ENCODE measurements around the gene SPANXB1. TPM values are rescaled to one million over a fixed set of nuclear protein-coding genes. Genes with fewer than 3 reads are reported as not detected.
"Not testable (repeated sequence)": the region's sequence is repeated elsewhere in the genome, so short reads cannot be mapped to it uniquely, and the experiment has no call there.

The SPANXB1 gene
- total and polyA plus RNA-seq, 2 donors (not counting 1 experiment from before 2014, with no cell fraction given) = not detected

- H3K4me2 ChIP-seq (replicated peaks; ENCODE audit: low read depth, low read length, poor library complexity, severe bottlenecking); H3K4me1 Mint-ChIP-seq; H4K20me1 ChIP-seq (ENCODE audit: control insufficient read depth, insufficient read depth, low read length, poor library complexity, severe bottlenecking); CTCF ChIA-PET; H3K27ac Mint-ChIP-seq; H3K79me2 ChIP-seq (ENCODE audit: control insufficient read depth, insufficient read depth, low read length); H3K9me3 Mint-ChIP-seq (ENCODE audit: insufficient read depth); H3K4me3 Mint-ChIP-seq; H3K9ac ChIP-seq (ENCODE audit: low read length); H3K27me3 Mint-ChIP-seq; H3K36me3 ChIP-seq (replicated peaks in 1 of 2; ENCODE audit: control extremely low read depth in 1 of 2, control insufficient read depth in 1 of 2, extremely low read depth in 1 of 2, insufficient read depth in 2 of 2, low read length in 1 of 2); POLR2A ChIA-PET; H3K9me3 ChIP-seq (ENCODE audit: control extremely low read depth in 1 of 3, control insufficient read depth in 2 of 3, insufficient read depth in 1 of 3, low read length in 2 of 3); H3K27ac ChIP-seq (ENCODE audit: low read length in 2 of 2); DNase-seq; H3K4me1 ChIP-seq (ENCODE audit: control insufficient read depth in 2 of 2, insufficient read depth in 2 of 2, low read length in 2 of 2); ATAC-seq (ENCODE audit: low read depth); H3K4me3 ChIP-seq (ENCODE audit: control extremely low read depth in 1 of 5, extremely low read depth in 1 of 5, insufficient read depth in 1 of 5, low read depth in 2 of 5, low read length in 4 of 5); H2AFZ ChIP-seq (ENCODE audit: insufficient read depth, low read depth, low read length, poor library complexity, severe bottlenecking); intact Hi-C loops (cut with micrococcal nuclease); H3K27me3 ChIP-seq (replicated peaks in 1 of 4; ENCODE audit: control extremely low read depth in 1 of 4, control insufficient read depth in 3 of 4, insufficient read depth in 4 of 4, low read length in 3 of 4): not testable (repeated sequence)
- WGBS (ENCODE audit: insufficient coverage) = no CpG with 5 or more reads among the region's 14 CpGs
Measured at GRCh38 chrX:141044246-141044645, 41.9 kb downstream of the SPANXB1 start.

DNA sequence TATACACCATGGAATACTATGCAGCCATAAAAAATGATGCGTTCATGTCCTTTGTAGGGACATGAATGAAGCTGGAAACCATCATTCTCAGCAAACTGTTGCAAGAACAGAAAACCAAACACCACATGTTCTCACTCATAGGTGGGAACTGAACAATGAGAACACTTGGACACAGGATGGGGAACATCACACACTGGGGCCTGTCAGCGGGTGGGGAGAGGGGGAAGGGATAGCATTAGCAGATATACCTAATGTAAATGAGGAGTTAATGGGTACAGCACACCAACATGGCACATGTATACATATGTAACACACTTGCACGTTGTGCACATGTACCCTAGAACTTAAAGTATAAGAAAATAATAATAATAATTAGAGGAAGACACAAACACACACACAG is 47.5 kb downstream of the SPANXB1 start:
- H3K4me1 ChIP-seq (ENCODE audit: control insufficient read depth in 2 of 2, insufficient read depth in 2 of 2, low read length in 2 of 2); H3K36me3 ChIP-seq (replicated peaks in 1 of 2; ENCODE audit: control extremely low read depth in 1 of 2, control insufficient read depth in 1 of 2, extremely low read depth in 1 of 2, insufficient read depth in 2 of 2, low read length in 1 of 2); H3K27me3 Mint-ChIP-seq; H3K9ac ChIP-seq (ENCODE audit: low read length); POLR2A ChIA-PET; intact Hi-C loops (cut with micrococcal nuclease); DNase-seq; H3K79me2 ChIP-seq (ENCODE audit: control insufficient read depth, insufficient read depth, low read length); CTCF ChIA-PET; H3K27me3 ChIP-seq (replicated peaks in 1 of 4; ENCODE audit: control extremely low read depth in 1 of 4, control insufficient read depth in 3 of 4, insufficient read depth in 4 of 4, low read length in 3 of 4); ATAC-seq (ENCODE audit: low read depth); H3K27ac ChIP-seq (ENCODE audit: low read length in 2 of 2); H3K9me3 Mint-ChIP-seq (ENCODE audit: insufficient read depth); H3K9me3 ChIP-seq (ENCODE audit: control extremely low read depth in 1 of 3, control insufficient read depth in 2 of 3, insufficient read depth in 1 of 3, low read length in 2 of 3); H3K27ac Mint-ChIP-seq; H3K4me1 Mint-ChIP-seq; H3K4me3 Mint-ChIP-seq; H3K4me2 ChIP-seq (replicated peaks; ENCODE audit: low read depth, low read length, poor library complexity, severe bottlenecking); H3K4me3 ChIP-seq (ENCODE audit: control extremely low read depth in 1 of 5, extremely low read depth in 1 of 5, insufficient read depth in 1 of 5, low read depth in 2 of 5, low read length in 4 of 5); H2AFZ ChIP-seq (ENCODE audit: insufficient read depth, low read depth, low read length, poor library complexity, severe bottlenecking); H4K20me1 ChIP-seq (ENCODE audit: control insufficient read depth, insufficient read depth, low read length, poor library complexity, severe bottlenecking): not testable (repeated sequence)
- no CpG with 5 or more reads among the region's 3 CpGs for WGBS (ENCODE audit: insufficient coverage)

DNA sequence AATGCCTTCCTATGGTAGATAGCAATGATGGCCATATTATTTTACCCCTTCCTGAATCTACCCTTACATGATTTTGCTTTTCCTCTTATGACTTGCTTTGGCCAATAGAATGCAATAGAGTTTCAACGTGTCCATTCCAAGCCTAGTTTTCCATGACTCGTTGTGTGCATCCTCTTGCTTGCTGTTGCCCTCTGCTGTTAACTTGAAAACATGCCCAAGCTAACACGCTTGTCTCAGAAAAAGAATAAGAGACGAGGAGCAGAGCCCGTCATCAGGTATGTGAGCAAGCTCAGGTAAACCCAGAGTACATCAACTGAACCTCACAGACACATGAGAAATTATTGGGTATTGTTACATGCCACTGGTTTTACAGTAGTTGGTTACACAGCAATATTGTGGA is 49.7 kb downstream of the SPANXB1 start:
- H3K9ac ChIP-seq (ENCODE audit: low read length); H3K4me1 ChIP-seq (ENCODE audit: control insufficient read depth in 2 of 2, insufficient read depth in 2 of 2, low read length in 2 of 2); H3K4me3 Mint-ChIP-seq; ATAC-seq (ENCODE audit: low read depth); H3K4me3 ChIP-seq (ENCODE audit: control extremely low read depth in 1 of 5, extremely low read depth in 1 of 5, insufficient read depth in 1 of 5, low read depth in 2 of 5, low read length in 4 of 5); H2AFZ ChIP-seq (ENCODE audit: insufficient read depth, low read depth, low read length, poor library complexity, severe bottlenecking); H3K36me3 ChIP-seq (replicated peaks in 1 of 2; ENCODE audit: control extremely low read depth in 1 of 2, control insufficient read depth in 1 of 2, extremely low read depth in 1 of 2, insufficient read depth in 2 of 2, low read length in 1 of 2); H3K27me3 Mint-ChIP-seq; H3K4me1 Mint-ChIP-seq; POLR2A ChIA-PET; H3K27me3 ChIP-seq (replicated peaks in 1 of 4; ENCODE audit: control extremely low read depth in 1 of 4, control insufficient read depth in 3 of 4, insufficient read depth in 4 of 4, low read length in 3 of 4); H3K4me2 ChIP-seq (replicated peaks; ENCODE audit: low read depth, low read length, poor library complexity, severe bottlenecking); intact Hi-C loops (cut with micrococcal nuclease); H3K9me3 ChIP-seq (ENCODE audit: control extremely low read depth in 1 of 3, control insufficient read depth in 2 of 3, insufficient read depth in 1 of 3, low read length in 2 of 3); H3K9me3 Mint-ChIP-seq (ENCODE audit: insufficient read depth); H3K79me2 ChIP-seq (ENCODE audit: control insufficient read depth, insufficient read depth, low read length); H3K27ac Mint-ChIP-seq; CTCF ChIA-PET; H4K20me1 ChIP-seq (ENCODE audit: control insufficient read depth, insufficient read depth, low read length, poor library complexity, severe bottlenecking); DNase-seq; H3K27ac ChIP-seq (ENCODE audit: low read length in 2 of 2): not testable (repeated sequence)
- no CpG with 5 or more reads among the region's 5 CpGs for WGBS (ENCODE audit: insufficient coverage)

Other genes starting within 250 kb of the SPANXB1 start
- 8.8 and 11.5 TPM in 2 replicates for gene LDOC1, start 174.5 kb downstream of the SPANXB1 start, total RNA-seq
- 3.8 and 7.9 TPM in 2 replicates for gene LDOC1, start 174.5 kb downstream of the SPANXB1 start, polyA plus RNA-seq
- gene SPANXC, start 239.9 kb downstream of the SPANXB1 start, total RNA-seq = not detected in 2 replicates
- not detected in 2 replicates for gene SPANXC, start 239.9 kb downstream of the SPANXB1 start, polyA plus RNA-seq